ENCODE measurements around the gene ADAMTS16.

Gene ADAMTS16

DNA sequence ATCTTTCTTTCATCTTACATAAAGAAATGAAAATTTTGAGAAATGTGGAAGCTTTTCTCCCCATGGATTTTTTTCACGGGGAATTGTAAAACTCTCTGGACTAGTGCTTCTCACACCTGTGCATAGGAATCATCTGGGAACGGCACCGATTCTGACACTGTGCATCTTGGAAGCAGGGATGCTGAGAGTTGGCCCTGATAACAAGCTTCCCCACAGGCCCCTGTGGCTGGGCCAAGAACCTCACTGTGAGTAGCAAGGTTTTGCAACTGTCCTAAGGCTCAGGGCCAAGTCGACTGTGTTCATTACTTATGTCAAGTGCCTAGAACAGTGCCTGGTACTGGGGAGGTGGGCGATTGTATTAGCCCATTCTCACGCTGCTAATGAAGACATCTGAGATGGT is 174.5 kb downstream of the ADAMTS16 start:
- no peak overlapping the region for H3K4me3 ChIP-seq (ENCODE audit: low read length)
- DNase-seq (ENCODE audit: low read depth) = no peak
- TF ChIP-seq CTCF (IDR thresholded peaks at IDR 0.05; ENCODE audit: insufficient read depth, low read depth, low read length, missing control alignments) = no peak

DNA sequence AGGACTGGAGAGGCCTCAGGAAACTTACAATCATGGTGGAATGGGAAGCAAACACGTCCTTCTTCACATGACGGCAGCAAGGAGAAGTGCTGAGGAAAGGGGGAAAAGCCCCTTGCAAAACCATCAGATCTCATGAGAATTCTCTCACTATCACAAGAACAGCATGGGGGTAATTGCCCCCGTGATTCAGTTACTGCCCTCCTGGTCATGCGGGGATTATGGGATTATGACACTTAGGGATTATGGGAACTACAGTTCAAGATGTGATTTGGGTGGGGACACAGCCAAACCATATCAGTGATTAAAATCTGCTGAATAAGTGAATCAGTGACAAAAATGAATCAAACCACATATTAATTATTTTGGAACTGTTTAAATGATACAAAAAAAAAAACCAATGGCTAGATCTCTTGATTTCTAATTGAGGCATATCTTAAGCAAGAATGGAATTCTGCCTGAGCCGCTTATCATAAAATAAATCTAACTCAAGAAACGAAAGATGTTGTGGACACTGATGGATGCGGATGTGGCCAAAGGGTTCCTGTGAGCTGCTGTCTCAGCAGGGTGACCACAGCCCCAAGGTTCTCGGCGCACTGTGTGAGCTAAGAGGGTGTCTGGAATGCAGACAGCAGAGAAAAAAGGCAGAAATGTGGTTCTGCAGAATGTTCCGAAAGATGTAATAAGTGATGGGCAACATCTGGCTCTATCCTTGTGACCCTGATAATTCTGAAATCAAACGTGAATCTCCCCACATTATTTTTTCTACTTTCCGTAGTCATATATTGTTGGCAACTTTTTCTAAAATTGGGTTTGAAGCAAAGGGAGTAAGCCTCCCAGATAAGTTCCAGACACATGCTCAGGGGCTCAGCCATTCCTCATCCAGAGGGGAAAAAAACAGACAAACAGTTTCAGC is 175.2 kb downstream of the ADAMTS16 start:
- no peak overlapping the region for H3K4me3 ChIP-seq (ENCODE audit: low read length)
- no peak for DNase-seq (ENCODE audit: low read depth)
- no peak for TF ChIP-seq CTCF (IDR thresholded peaks at IDR 0.05; ENCODE audit: insufficient read depth, low read depth, low read length, missing control alignments)

GRCh38 chr5:5316334-5316733 is 176.2 kb downstream of the ADAMTS16 start:
- no peak overlapping the region for H3K4me3 ChIP-seq (ENCODE audit: low read length)
- DNase-seq (ENCODE audit: low read depth) = no peak
- TF ChIP-seq CTCF (IDR thresholded peaks at IDR 0.05; ENCODE audit: insufficient read depth, low read depth, low read length, missing control alignments) = no peak

DNA sequence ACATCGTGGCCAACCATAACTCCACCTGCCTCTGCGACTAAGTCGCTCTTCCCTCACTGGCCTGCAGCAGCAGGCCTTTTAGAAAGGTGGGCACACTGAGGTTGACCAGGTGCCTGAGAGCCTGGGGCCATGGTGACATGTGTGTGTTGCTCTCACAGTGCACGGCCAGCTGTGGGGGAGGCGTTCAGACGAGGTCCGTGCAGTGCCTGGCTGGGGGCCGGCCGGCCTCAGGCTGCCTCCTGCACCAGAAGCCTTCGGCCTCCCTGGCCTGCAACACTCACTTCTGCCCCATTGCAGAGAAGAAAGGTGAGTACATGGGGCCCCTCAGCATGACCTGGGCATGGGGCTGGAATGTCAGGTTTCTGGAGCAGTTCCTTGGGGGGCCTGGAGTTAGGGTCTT is 177.8 kb downstream of the ADAMTS16 start:
- TF ChIP-seq CTCF (IDR thresholded peaks at IDR 0.05; ENCODE audit: insufficient read depth, low read depth, low read length, missing control alignments) = no peak
- no peak for DNase-seq (ENCODE audit: low read depth)
- H3K4me3 ChIP-seq (ENCODE audit: low read length) = no peak overlapping the region

DNA sequence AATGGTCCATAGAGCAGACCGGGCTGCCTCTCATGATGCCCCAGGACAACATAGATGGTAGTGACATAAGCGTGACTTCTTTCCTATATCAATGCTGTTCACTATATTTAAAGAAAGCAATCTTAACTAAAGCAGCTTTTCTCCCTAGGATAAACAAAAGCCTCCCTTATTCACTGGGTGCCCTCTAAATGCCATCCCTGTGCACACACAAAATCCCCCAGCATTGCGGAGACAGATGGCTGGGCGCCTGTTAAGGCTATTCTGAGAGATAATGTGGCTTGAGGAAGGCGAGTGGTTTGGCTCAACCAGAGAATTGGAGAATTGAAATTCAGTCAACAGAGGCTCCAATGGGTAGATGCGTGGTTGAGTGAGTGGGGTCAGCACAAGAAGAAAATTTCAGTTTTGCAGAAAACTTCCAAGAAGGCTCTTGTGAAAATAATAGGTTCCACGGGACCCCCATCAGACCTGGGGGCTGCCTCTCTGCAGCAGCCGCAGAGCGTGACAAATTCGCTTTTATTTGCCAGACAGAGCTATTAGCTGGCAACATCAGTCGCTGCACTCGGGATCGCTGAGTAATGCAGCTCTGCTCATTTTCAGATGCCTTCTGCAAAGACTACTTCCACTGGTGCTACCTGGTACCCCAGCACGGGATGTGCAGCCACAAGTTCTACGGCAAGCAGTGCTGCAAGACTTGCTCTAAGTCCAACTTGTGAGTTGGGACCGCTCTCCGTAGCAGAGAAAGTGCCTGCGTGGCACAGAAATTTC is 178.5 kb downstream of the ADAMTS16 start:
- H3K4me3 ChIP-seq (ENCODE audit: low read length) = no peak overlapping the region
- DNase-seq (ENCODE audit: low read depth) = no peak
- no peak for TF ChIP-seq CTCF (IDR thresholded peaks at IDR 0.05; ENCODE audit: insufficient read depth, low read depth, low read length, missing control alignments)

DNA sequence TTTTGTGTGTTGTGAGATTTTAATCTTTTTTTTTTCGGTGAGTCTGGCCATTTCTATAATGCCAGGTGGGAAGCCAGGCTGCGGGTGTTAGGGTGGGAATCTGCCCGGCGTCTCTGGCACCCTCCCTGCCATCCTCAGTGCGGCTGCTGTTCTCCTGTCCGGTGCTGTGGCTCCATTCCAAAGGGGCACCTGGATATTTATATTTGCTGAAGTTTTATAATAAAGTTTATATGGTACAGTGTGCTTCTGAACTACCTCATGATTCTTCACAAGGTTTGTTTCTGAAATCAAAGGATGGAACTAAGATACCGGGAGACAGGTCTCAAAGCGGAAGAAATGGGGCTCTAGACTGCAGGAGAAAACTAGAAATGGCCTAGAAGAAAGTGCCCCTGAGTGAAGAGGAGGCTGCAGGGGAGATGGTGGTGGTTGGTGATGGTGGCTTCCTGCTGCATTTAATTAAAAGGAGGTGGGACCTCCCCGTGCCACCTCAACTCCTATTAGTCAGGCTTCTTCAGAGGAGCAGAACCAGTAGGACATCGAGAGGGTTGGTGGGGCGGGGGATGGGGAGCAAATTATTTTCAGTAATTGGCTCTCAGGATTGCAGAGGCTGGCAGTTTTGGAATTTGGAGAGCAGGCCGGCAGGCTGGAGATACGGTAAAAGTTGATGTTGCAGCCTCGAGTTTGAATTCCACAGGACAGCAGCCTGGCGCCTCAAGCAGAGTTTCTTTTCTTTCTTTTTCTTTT is 180.1 kb downstream of the ADAMTS16 start:
- no peak for TF ChIP-seq CTCF (IDR thresholded peaks at IDR 0.05; ENCODE audit: insufficient read depth, low read depth, low read length, missing control alignments)
- H3K4me3 ChIP-seq (ENCODE audit: low read length) = no peak overlapping the region

More for the DNA sequence above, 180.1 kb downstream of the ADAMTS16 start:
- DNase-seq (ENCODE audit: low read depth) = no peak
